Liver (tissue), 9 donors: ENCODE measurements around the gene STIM2. TPM values are rescaled to one million over a fixed set of nuclear protein-coding genes. Genes with fewer than 3 reads are reported as not detected.
A peak's percentile ranks its signal among the peaks of the same experiment; 100 is the strongest.

Experiments used
- DNase-seq: peaks from one replicate; pipeline ENCODE4 v3.0.0-alpha.2; 2017; ENCODE audit warnings: low spot score
- H3K27ac ChIP-seq, 2 donors: one replicate each; pipeline ENCODE4 v1.7.0; 2013; ENCODE audit warnings: inconsistent platforms in 2 of 2, low read length in 2 of 2, control low read depth in 1 of 2, low read depth in 1 of 2, mild to moderate bottlenecking in 1 of 2
- H3K27me3 ChIP-seq, 4 donors: one replicate each; pipeline versions ENCODE4 v1.6.1 to v1.7.0; 2013; ENCODE audit warnings: low read length in 3 of 4, inconsistent platforms in 1 of 4, mild to moderate bottlenecking in 1 of 4, moderate library complexity in 1 of 4; ENCODE audit not compliant: control insufficient read depth in 4 of 4, insufficient read depth in 4 of 4
- H3K36me3 ChIP-seq, 4 donors: one replicate each; pipeline versions ENCODE4 v1.6.1 to v1.7.0; 2013; ENCODE audit warnings: low read length in 3 of 4, mild to moderate bottlenecking in 3 of 4, low read depth in 1 of 4, moderate library complexity in 1 of 4; ENCODE audit not compliant: control insufficient read depth in 4 of 4, insufficient read depth in 3 of 4
- H3K4me1 ChIP-seq, 4 donors: one replicate each; pipeline versions ENCODE4 v1.6.1 to v1.7.0; 2013; ENCODE audit warnings: low read length in 3 of 4, mild to moderate bottlenecking in 3 of 4, moderate library complexity in 1 of 4; ENCODE audit not compliant: control insufficient read depth in 4 of 4, insufficient read depth in 4 of 4
- H3K4me3 ChIP-seq, 3 donors: one replicate each; pipeline versions ENCODE4 v1.6.1 to v1.7.0; 2013; ENCODE audit warnings: low read length in 3 of 3, control low read depth in 1 of 3, low read depth in 1 of 3, mild to moderate bottlenecking in 1 of 3
- H3K9ac ChIP-seq, 2 donors: one replicate each; pipeline ENCODE4 v1.7.0; 2013; ENCODE audit warnings: low read length in 2 of 2, mild to moderate bottlenecking in 2 of 2, moderate library complexity in 2 of 2, control low read depth in 1 of 2, low read depth in 1 of 2
- H3K9me3 ChIP-seq, 4 donors: one replicate each; pipeline versions ENCODE4 v1.6.1 to v1.7.0; 2013; ENCODE audit warnings: low read length in 3 of 4; ENCODE audit not compliant: control insufficient read depth in 4 of 4
- FOXA1 ChIP-seq: IDR thresholded peaks from 2 replicates; pipeline ENCODE4 v1.6.1; 2016; ENCODE audit warnings: antibody characterized with exemption
- FOXA2 ChIP-seq: IDR thresholded peaks from 2 replicates; pipeline ENCODE4 v1.6.1; 2016; ENCODE audit warnings: antibody characterized with exemption
- GABPA ChIP-seq, 2 donors: IDR thresholded peaks in 1 of 2; conservative IDR thresholded peaks in 1 of 2; 2 replicates each; pipeline ENCODE4 v1.6.1; 2016; ENCODE audit warnings: antibody characterized with exemption in 2 of 2, mild to moderate bottlenecking in 1 of 2, moderate library complexity in 1 of 2
- HNF4A ChIP-seq, 2 donors: conservative IDR thresholded peaks; 2 replicates each; pipeline ENCODE4 v1.6.1; 2016; ENCODE audit warnings: antibody characterized with exemption in 2 of 2, mild to moderate bottlenecking in 2 of 2
- HNF4G ChIP-seq: IDR thresholded peaks from 2 replicates; pipeline ENCODE4 v1.6.1; 2016; ENCODE audit warnings: antibody characterized with exemption
- JUND ChIP-seq, 2 donors: IDR thresholded peaks; 2 replicates each; pipeline ENCODE4 v1.6.1; 2016; ENCODE audit warnings: antibody characterized with exemption in 2 of 2
- RAD21 ChIP-seq, 2 donors: IDR thresholded peaks; 2 replicates each; pipeline ENCODE4 v1.6.1; 2016; ENCODE audit warnings: antibody characterized with exemption in 2 of 2, mild to moderate bottlenecking in 2 of 2
- SP1 ChIP-seq: IDR thresholded peaks from 2 replicates; pipeline ENCODE4 v1.6.1; 2018; ENCODE audit warnings: antibody characterized with exemption, mild to moderate bottlenecking
- TAF1 ChIP-seq: conservative IDR thresholded peaks from 2 replicates; pipeline ENCODE4 v1.6.1; 2016; ENCODE audit warnings: antibody characterized with exemption, mild to moderate bottlenecking
- YY1 ChIP-seq: IDR thresholded peaks from 2 replicates; pipeline ENCODE4 v1.6.1; 2016; ENCODE audit warnings: antibody characterized with exemption, mild to moderate bottlenecking
- WGBS: extraction: QIAGEN DNeasy Blood & Tissue Kit; methylation state at CpG from one replicate; pipeline ENCODE4 v1.1.7; 2013; 5-methylcytosine and 5-hydroxymethylcytosine counted together
- polyA plus RNA-seq, 2 donors: library from polyadenylated mRNA; stranded (reverse) in 1 of 2; unstranded in 1 of 2; fragments of 200-250 nt in 1 of 2; fragments of >200 nt in 1 of 2; fragmentation: Nextera tagmentation in 1 of 2; extraction: Ambion mirVana in 1 of 2; gene quantifications; one replicate each; pipeline versions ENCODE4 v1.2.1 to v1.2.3, GENCODE V29; 2013 to 2015
- total RNA-seq, 2 donors: library from RNA; depleted of rRNA; stranded (reverse); fragments of >200 nt; gene quantifications; one replicate each; pipeline ENCODE4 v1.2.3, GENCODE V29; 2014
- TF ChIP-seq, protein P1 (sequence below): IDR thresholded peaks from 2 replicates; pipeline ENCODE4 v1.6.1; 2016; ENCODE audit warnings: antibody characterized with exemption, mild to moderate bottlenecking
- TF ChIP-seq, protein P2 (sequence below): fragments of 150-350 bp; IDR thresholded peaks from 2 replicates; pipeline ENCODE4 v1.5.1; 2017; ENCODE audit warnings: improper control_type of control experiment, low read depth, low read length; ENCODE audit not compliant: missing input control
- TF ChIP-seq, protein P3 (sequence below): IDR thresholded peaks from 2 replicates; pipeline ENCODE4 v1.6.1; 2016; ENCODE audit warnings: antibody characterized with exemption
- donor health status: healthy.
- donor health status: healthy.
- donor health status: healthy.
- donor health status: healthy.
- donor health status: healthy.

STIM2 gene
- total and polyA plus RNA-seq, 4 donors = 5.4 to 11.1 (median 6.9) TPM

- 96% methylated on average over 2 of the region's 2 CpGs for WGBS
- H3K4me1 ChIP-seq = peaks cover 0 to 4% (median 0%) of the 10 kb centered on the region in 4 donors
- no peak for DNase-seq
- no peak overlapping the region for H3K4me3 ChIP-seq
- no peaks in the 10 kb centered on the region for H3K36me3 ChIP-seq
- H3K9me3 ChIP-seq = no peaks in the 10 kb centered on the region
- no peak for TF ChIP-seq HNF4G
- TF ChIP-seq RAD21 (IDR thresholded peaks at IDR 0.05) = no peak
- TF ChIP-seq HNF4A (conservative IDR thresholded peaks at IDR 0.05) = no peak
- no peak for TF ChIP-seq GABPA (IDR thresholded peaks at IDR 0.05 in 1 of 2, conservative IDR thresholded peaks at IDR 0.05 in 1 of 2)
- no peak for TF ChIP-seq FOXA1
- TF ChIP-seq YY1 = no peak
- no peak for TF ChIP-seq FOXA2
- TF ChIP-seq TAF1 = no peak
- TF ChIP-seq SP1 = no peak
- TF ChIP-seq, protein P1, sequence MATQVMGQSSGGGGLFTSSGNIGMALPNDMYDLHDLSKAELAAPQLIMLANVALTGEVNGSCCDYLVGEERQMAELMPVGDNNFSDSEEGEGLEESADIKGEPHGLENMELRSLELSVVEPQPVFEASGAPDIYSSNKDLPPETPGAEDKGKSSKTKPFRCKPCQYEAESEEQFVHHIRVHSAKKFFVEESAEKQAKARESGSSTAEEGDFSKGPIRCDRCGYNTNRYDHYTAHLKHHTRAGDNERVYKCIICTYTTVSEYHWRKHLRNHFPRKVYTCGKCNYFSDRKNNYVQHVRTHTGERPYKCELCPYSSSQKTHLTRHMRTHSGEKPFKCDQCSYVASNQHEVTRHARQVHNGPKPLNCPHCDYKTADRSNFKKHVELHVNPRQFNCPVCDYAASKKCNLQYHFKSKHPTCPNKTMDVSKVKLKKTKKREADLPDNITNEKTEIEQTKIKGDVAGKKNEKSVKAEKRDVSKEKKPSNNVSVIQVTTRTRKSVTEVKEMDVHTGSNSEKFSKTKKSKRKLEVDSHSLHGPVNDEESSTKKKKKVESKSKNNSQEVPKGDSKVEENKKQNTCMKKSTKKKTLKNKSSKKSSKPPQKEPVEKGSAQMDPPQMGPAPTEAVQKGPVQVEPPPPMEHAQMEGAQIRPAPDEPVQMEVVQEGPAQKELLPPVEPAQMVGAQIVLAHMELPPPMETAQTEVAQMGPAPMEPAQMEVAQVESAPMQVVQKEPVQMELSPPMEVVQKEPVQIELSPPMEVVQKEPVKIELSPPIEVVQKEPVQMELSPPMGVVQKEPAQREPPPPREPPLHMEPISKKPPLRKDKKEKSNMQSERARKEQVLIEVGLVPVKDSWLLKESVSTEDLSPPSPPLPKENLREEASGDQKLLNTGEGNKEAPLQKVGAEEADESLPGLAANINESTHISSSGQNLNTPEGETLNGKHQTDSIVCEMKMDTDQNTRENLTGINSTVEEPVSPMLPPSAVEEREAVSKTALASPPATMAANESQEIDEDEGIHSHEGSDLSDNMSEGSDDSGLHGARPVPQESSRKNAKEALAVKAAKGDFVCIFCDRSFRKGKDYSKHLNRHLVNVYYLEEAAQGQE = no peak
- TF ChIP-seq JUND (IDR thresholded peaks at IDR 0.05) = no peak
- TF ChIP-seq, protein P2, sequence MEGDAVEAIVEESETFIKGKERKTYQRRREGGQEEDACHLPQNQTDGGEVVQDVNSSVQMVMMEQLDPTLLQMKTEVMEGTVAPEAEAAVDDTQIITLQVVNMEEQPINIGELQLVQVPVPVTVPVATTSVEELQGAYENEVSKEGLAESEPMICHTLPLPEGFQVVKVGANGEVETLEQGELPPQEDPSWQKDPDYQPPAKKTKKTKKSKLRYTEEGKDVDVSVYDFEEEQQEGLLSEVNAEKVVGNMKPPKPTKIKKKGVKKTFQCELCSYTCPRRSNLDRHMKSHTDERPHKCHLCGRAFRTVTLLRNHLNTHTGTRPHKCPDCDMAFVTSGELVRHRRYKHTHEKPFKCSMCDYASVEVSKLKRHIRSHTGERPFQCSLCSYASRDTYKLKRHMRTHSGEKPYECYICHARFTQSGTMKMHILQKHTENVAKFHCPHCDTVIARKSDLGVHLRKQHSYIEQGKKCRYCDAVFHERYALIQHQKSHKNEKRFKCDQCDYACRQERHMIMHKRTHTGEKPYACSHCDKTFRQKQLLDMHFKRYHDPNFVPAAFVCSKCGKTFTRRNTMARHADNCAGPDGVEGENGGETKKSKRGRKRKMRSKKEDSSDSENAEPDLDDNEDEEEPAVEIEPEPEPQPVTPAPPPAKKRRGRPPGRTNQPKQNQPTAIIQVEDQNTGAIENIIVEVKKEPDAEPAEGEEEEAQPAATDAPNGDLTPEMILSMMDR = no peak
- TF ChIP-seq, protein P3, sequence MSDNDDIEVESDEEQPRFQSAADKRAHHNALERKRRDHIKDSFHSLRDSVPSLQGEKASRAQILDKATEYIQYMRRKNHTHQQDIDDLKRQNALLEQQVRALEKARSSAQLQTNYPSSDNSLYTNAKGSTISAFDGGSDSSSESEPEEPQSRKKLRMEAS = no peak
- H3K27me3 ChIP-seq = no peaks in the 10 kb centered on the region
- H3K27ac ChIP-seq = no peak overlapping the region
- H3K9ac ChIP-seq = no peak overlapping the region
These were observed 139.5 kb downstream of the STIM2 start for GRCh38 chr4:27000122-27000521.

GRCh38 chr4:27000820-27001219, 140.2 kb downstream of the STIM2 start:
- peaks cover 0 to 5% (median 2%) of the 10 kb centered on the region in 4 donors for H3K4me1 ChIP-seq
- no peak overlapping the region for H3K9ac ChIP-seq
- TF ChIP-seq, protein P2 = peak; percentile 18
- peak; percentile 12 to 32 for TF ChIP-seq RAD21 (IDR thresholded peaks at IDR 0.05)
- no peak for TF ChIP-seq HNF4G
- H3K27ac ChIP-seq = no peak overlapping the region
- no peak overlapping the region for H3K4me3 ChIP-seq
- H3K36me3 ChIP-seq = no peaks in the 10 kb centered on the region
- 97% methylated on average over 1 of the region's 1 CpG for WGBS
- DNase-seq = no peak
- no peaks in the 10 kb centered on the region for H3K27me3 ChIP-seq
- no peaks in the 10 kb centered on the region for H3K9me3 ChIP-seq
